GM19463 (cell line): ENCODE results near the gene SLC43A1.

Experiments
- ATAC-seq: cut with Tn5 transposase; IDR thresholded peaks from one replicate; pipeline ENCODE4 v1.9.1; 2021; ENCODE audit warnings: mild to moderate bottlenecking, moderate library complexity; ENCODE audit not compliant: unreplicated experiment

SLC43A1 gene

DNA sequence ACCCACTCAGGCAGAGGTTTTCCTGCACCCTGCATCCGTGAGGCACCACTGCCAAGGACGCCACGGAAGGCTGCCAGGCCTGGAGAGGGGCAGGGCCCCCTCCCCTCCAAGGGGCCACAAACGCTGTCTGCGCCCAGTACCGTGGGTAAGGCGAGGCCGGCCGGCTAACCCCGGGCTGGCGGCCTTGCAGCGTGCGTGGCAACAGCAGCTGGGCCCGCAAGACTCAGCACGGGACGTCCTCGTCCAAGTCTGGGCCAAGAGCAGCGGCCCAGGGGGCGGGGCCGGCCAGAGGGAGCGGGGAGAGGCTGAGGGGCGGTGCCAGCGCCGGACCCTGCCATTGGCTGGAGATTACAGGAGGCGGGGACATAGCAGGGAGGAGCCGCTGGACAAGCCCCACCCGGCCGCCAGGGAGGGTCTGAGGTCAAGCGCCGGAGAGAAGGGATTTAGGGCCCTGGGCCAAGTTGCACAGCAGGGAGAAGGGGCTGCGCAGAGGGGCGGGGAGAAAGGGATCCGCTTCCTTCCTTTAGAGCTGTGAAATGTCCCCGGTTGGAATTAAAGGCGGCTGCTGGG is 16.0 kb downstream of the SLC43A1 start:
- ATAC-seq: peak; percentile 100

DNA sequence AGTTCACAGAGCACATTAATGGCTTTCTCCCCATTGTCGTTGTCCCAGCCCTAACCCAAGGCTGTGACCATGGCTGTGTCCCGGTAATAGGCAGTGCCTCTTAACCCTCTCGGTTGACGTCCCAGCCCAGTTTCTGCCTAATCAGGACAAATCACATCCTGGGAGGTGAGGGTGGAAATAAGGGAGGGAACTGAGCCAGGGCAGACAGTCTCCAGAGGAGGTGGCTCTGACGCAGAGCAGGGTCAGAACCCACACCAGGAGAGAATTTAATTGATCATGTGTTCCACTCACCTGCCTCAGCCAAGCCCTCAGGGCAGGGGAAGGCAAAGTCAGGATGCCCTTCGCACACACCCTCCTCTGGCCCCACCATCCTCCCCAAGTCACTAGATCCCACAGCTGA is 17.0 kb downstream of the SLC43A1 start:
- ATAC-seq: no peak

GRCh38 chr11:57497303-57498247 is 17.9 kb downstream of the SLC43A1 start:
- no peak for ATAC-seq

DNA sequence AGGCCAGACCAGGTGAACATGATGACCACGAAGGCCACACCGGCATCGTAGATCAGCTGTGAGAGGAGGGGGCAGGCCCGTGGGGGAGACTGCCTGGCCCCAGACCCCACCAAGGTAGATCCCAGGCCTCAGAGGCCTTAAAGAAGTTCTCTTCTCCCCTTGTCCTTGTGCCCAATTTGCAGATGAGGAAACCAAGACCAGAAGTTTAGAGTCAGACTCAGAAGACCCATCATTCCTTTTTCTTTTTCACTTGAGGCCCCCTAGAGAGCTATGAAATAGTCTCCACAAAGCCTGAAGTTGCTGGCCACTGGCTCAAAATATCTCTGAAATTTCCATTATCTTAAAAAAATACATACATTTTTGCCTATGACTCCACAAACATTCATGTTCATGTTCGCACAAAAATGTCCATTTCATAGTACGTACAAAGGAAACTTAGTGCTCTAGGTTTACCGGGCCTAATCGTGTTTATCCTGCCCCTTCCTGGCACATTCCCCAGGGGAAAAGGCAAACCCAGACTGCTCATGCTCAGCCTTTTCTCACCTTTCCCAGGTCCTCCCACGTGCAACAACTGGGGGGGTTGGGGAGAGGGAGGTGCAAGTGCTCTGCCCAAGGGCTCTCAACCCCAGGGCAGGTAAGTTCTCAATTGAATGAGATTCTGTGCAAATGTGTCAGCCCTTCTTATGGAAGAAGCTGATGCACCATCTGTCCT is 19.2 kb downstream of the SLC43A1 start:
- ATAC-seq: no peak

- ATAC-seq: peak; percentile 83
Measured at GRCh38 chr11:57493507-57494503, 21.7 kb downstream of the SLC43A1 start.

- ATAC-seq: peak; percentile 49
Measured at GRCh38 chr11:57491371-57492061, 24.0 kb downstream of the SLC43A1 start.

GRCh38 chr11:57490456-57491248 is 24.9 kb downstream of the SLC43A1 start:
- ATAC-seq: no peak

GRCh38 chr11:57487920-57488659 is 27.4 kb downstream of the SLC43A1 start:
- ATAC-seq: no peak

- no peak for ATAC-seq
Measured at GRCh38 chr11:57487021-57487778, 28.3 kb downstream of the SLC43A1 start.

DNA sequence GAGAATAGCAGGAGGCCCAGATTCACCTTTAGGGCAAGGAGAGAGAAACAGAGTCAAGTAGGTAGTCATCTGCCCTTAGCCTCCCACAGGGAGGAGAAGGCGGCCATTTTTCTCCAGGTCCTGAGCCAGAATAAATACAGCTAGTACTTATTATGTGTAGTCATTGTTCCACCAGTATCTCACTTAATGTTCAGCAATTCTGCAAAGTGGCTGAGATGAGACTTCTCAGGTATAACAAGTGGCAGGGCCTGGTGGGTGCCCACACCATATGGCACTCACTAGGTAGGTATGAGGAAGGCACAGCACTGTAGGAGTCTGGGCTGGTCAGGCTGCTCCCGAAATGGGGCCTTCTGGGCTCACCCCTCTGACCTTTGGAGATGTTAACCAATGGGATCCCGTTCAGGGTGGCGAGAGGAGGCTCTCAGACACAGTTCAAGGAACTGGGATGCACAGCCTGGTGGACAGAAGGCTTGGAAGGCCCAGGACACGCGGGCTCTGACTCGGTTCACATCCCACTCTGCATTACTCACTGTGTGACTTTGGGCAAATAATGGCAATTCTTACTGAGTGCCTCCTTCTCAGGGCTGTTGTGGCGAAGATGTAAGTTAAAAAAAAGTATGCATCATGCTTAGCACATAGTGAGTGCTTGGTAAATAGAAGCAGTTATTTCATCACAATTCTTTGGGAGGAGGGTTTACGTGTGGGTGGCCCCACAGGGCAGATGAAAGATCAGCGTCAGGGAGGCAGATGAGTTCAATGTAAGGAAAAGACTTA is 30.1 kb downstream of the SLC43A1 start:
- no peak for ATAC-seq

GRCh38 chr11:57484141-57484710 is 31.3 kb downstream of the SLC43A1 start:
- peak; percentile 63 for ATAC-seq

GRCh38 chr11:57483562-57483918 is 32.0 kb downstream of the SLC43A1 start:
- no peak for ATAC-seq

- ATAC-seq: peak; percentile 60
Measured at GRCh38 chr11:57482782-57483561, 32.5 kb downstream of the SLC43A1 start.

- ATAC-seq: no peak
Measured at GRCh38 chr11:57481915-57482781, 33.4 kb downstream of the SLC43A1 start.

GRCh38 chr11:57481315-57481714 is 34.2 kb downstream of the SLC43A1 start:
- no peak for ATAC-seq
